Measurements from ENCODE around the gene TBCCD1. TPM values are rescaled to one million over a fixed set of nuclear protein-coding genes. Genes with fewer than 3 reads are reported as not detected.
A peak's percentile ranks its signal among the peaks of the same experiment; 100 is the strongest.

Gene TBCCD1
- total RNA-seq, 1 donor from 2014 or later, result 20.1 TPM

- Mint-ChIP-seq H3K36me3 (ENCODE audit: low read depth) (no peaks in the 10 kb centered on the region), H3K4me1 (no peaks in the 10 kb centered on the region), H3K4me3 (no peak overlapping the region), H3K27ac (ENCODE audit: unreplicated experiment) (no peak overlapping the region), H3K27me3 (ENCODE audit: low read depth) (no peaks in the 10 kb centered on the region), H3K9me3 (no peaks in the 10 kb centered on the region)
- TF ChIP-seq CTCF (conservative IDR thresholded peaks at IDR 0.05), result no peak
- DNase-seq (ENCODE audit: low read depth, low spot score), result no peak
These were observed 26.3 kb downstream of the TBCCD1 start for GRCh38 chr3:186540835-186541226.

- Mint-ChIP-seq H3K9me3 (no peaks in the 10 kb centered on the region), H3K4me3 (no peak overlapping the region), H3K36me3 (ENCODE audit: low read depth) (no peaks in the 10 kb centered on the region), H3K27me3 (ENCODE audit: low read depth) (no peaks in the 10 kb centered on the region), H3K4me1 (no peaks in the 10 kb centered on the region), H3K27ac (ENCODE audit: unreplicated experiment) (no peak overlapping the region)
- peak; percentile 96 for TF ChIP-seq CTCF (conservative IDR thresholded peaks at IDR 0.05)
- peak; percentile 68 for DNase-seq (ENCODE audit: low read depth, low spot score)
These were observed 26.8 kb downstream of the TBCCD1 start for GRCh38 chr3:186540221-186540834.

GRCh38 chr3:186538779-186539178 lies 28.4 kb downstream of the TBCCD1 start:
- Mint-ChIP-seq H3K27ac (ENCODE audit: unreplicated experiment) (no peak overlapping the region), H3K36me3 (ENCODE audit: low read depth) (no peaks in the 10 kb centered on the region), H3K27me3 (ENCODE audit: low read depth) (no peaks in the 10 kb centered on the region), H3K4me3 (no peak overlapping the region), H3K9me3 (no peaks in the 10 kb centered on the region), H3K4me1 (no peaks in the 10 kb centered on the region)
- no peak for DNase-seq (ENCODE audit: low read depth, low spot score)
- TF ChIP-seq CTCF (conservative IDR thresholded peaks at IDR 0.05), result no peak

- Mint-ChIP-seq H3K4me3 (no peak overlapping the region), H3K9me3 (no peaks in the 10 kb centered on the region), H3K36me3 (ENCODE audit: low read depth) (no peaks in the 10 kb centered on the region), H3K27ac (ENCODE audit: unreplicated experiment) (no peak overlapping the region), H3K27me3 (ENCODE audit: low read depth) (no peaks in the 10 kb centered on the region), H3K4me1 (peaks cover 6% of the 10 kb centered on the region)
- DNase-seq (ENCODE audit: low read depth, low spot score), result no peak
- TF ChIP-seq CTCF (conservative IDR thresholded peaks at IDR 0.05), result no peak
These were observed 30.0 kb downstream of the TBCCD1 start for GRCh38 chr3:186536883-186537844.

GRCh38 chr3:186534113-186534669 lies 32.9 kb downstream of the TBCCD1 start:
- Mint-ChIP-seq H3K4me3 (no peak overlapping the region), H3K27me3 (ENCODE audit: low read depth) (no peaks in the 10 kb centered on the region), H3K4me1 (peaks cover 22% of the 10 kb centered on the region), H3K36me3 (ENCODE audit: low read depth) (no peaks in the 10 kb centered on the region), H3K27ac (ENCODE audit: unreplicated experiment) (peak overlapping the region; percentile 29), H3K9me3 (peaks cover 2% of the 10 kb centered on the region)
- DNase-seq (ENCODE audit: low read depth, low spot score), result no peak
- TF ChIP-seq CTCF (conservative IDR thresholded peaks at IDR 0.05), result no peak
